HUES6 (cell line): ENCODE data around the gene CAND2.
"Not testable (repeated sequence)": the region's sequence is repeated elsewhere in the genome, so short reads cannot be mapped to it uniquely, and the experiment has no call there.

ENCODE experiments used
- H3K27ac ChIP-seq: 2 replicates; pipeline ENCODE4 v1.7.0; 2013; ENCODE audit warnings: low read depth, mild to moderate bottlenecking, low read length, inconsistent platforms
- H3K27me3 ChIP-seq: 2 replicates; pipeline ENCODE4 v1.6.1; 2013; ENCODE audit warnings: low read length; ENCODE audit not compliant: control insufficient read depth, insufficient read depth
- H3K36me3 ChIP-seq: 2 replicates; pipeline ENCODE4 v1.6.1; 2013; ENCODE audit warnings: low read length; ENCODE audit not compliant: control insufficient read depth, insufficient read depth
- H3K4me1 ChIP-seq: 2 replicates; pipeline ENCODE4 v1.6.1; 2013; ENCODE audit warnings: low read length; ENCODE audit not compliant: control insufficient read depth, insufficient read depth
- H3K4me3 ChIP-seq: 2 replicates; pipeline ENCODE4 v1.5.1; 2013; ENCODE audit warnings: low read depth, low read length
- H3K9ac ChIP-seq: one replicate; pipeline ENCODE4 v1.6.1; 2013; ENCODE audit warnings: mild to moderate bottlenecking, low read length
- H3K9me3 ChIP-seq: 2 replicates; pipeline ENCODE4 v1.6.1; 2013; ENCODE audit warnings: low read depth, low read length; ENCODE audit not compliant: control insufficient read depth, insufficient read depth

The CAND2 gene

GRCh38 chr3:12842469-12842868 is 46.0 kb downstream of the CAND2 start:
- peaks cover 15% of the 10 kb centered on the region for H3K4me1 ChIP-seq
- no peak overlapping the region for H3K4me3 ChIP-seq
- no peak overlapping the region for H3K27ac ChIP-seq
- H3K36me3 ChIP-seq, result peaks cover 36% of the 10 kb centered on the region
- H3K9ac ChIP-seq, result no peak overlapping the region
- 0 out of 2 replicates have a peak, but pooled peaks cover 2% of the 10 kb centered on the region for H3K27me3 ChIP-seq
- peaks cover 16% of the 10 kb centered on the region for H3K9me3 ChIP-seq

DNA sequence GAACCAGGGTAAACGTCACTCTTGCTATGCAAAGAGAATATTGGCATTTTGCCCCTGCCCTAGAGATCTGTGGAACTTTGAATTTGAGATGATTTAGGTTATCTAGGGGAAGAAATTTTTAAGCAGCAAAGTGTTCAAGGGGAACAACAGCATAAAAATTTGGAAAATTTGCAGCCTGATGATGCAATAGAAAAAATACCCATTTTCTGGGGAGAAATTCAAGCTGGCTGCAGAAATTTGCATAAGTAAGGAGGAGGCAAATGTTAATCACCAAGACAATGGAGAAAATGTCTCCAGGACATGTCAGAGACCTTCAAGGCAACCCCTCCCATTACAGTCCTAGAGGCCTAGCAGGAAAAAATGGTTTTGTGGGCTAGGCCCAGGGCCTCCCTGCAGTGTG is 49.3 kb downstream of the CAND2 start:
- no peaks in the 10 kb centered on the region for H3K4me1 ChIP-seq

GRCh38 chr3:12852201-12852600 is 55.7 kb downstream of the CAND2 start:
- no peaks in the 10 kb centered on the region for H3K4me1 ChIP-seq
- peaks cover 26% of the 10 kb centered on the region for H3K27me3 ChIP-seq
- peaks cover 16% of the 10 kb centered on the region for H3K9me3 ChIP-seq
- no peak overlapping the region for H3K27ac ChIP-seq
- no peak overlapping the region for H3K9ac ChIP-seq
- no peak overlapping the region for H3K4me3 ChIP-seq
- no peaks in the 10 kb centered on the region for H3K36me3 ChIP-seq

More for the DNA sequence above, 49.3 kb downstream of the CAND2 start:
- H3K27ac ChIP-seq, result no peak overlapping the region
- peaks cover 22% of the 10 kb centered on the region for H3K9me3 ChIP-seq
- H3K27me3 ChIP-seq, result 0 out of 2 replicates have a peak, but pooled peaks cover 2% of the 10 kb centered on the region
- no peak overlapping the region for H3K9ac ChIP-seq
- H3K36me3 ChIP-seq, result peaks cover 2% of the 10 kb centered on the region
- no peak overlapping the region for H3K4me3 ChIP-seq

GRCh38 chr3:12853847-12854246 is 57.4 kb downstream of the CAND2 start:
- peaks cover 13% of the 10 kb centered on the region for H3K9me3 ChIP-seq
- not testable (repeated sequence) for H3K27ac ChIP-seq, H3K4me3 ChIP-seq, H3K9ac ChIP-seq, H3K4me1 ChIP-seq, H3K36me3 ChIP-seq
- peaks cover 26% of the 10 kb centered on the region for H3K27me3 ChIP-seq

DNA sequence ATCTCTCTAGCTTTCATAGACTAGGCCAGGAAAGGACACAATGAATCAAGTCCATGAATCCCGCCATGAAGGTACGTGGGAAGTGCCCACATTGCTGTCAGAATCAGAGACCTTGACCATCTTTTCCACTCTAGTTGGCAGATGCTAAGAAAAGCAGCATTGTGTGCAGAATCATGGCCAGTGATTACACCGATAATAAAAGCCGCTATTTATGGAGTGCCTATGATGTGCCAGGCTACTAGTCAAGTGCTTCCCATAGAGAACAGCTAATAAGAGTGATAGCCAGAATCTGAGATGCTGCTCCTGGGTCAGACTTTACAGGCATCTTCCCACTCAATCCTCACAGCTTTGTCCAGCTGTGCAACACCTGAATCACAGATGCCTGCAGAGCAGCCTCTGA is 58.1 kb downstream of the CAND2 start:
- H3K9me3 ChIP-seq, result peaks cover 13% of the 10 kb centered on the region
- no peak overlapping the region for H3K4me3 ChIP-seq
- no peak overlapping the region for H3K27ac ChIP-seq
- no peaks in the 10 kb centered on the region for H3K36me3 ChIP-seq
- H3K9ac ChIP-seq, result no peak overlapping the region
- H3K27me3 ChIP-seq, result peaks cover 26% of the 10 kb centered on the region
- H3K4me1 ChIP-seq, result no peaks in the 10 kb centered on the region

DNA sequence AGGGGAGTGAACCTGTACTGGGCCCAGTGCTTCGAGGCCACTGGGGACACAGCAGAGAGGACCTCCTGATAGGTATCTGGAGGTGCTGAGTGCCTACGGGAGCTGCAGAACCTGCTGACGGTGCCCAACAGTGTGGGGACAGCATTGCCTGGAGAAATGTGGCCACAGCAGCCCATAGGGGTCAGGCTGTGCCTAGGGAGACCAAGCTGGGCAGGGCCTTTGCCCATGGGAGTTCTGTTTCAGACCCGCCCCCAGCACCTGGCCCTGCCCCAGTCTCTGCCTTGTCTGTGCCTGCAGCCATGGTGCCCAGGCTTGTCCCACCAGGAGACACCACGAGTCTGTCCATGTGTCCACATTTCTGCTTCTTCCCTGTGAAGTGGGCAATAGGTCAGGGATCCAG is 60.1 kb downstream of the CAND2 start:
- no peak overlapping the region for H3K9ac ChIP-seq
- H3K9me3 ChIP-seq, result no peaks in the 10 kb centered on the region
- no peak overlapping the region for H3K4me3 ChIP-seq
- no peaks in the 10 kb centered on the region for H3K4me1 ChIP-seq
- peaks cover 26% of the 10 kb centered on the region for H3K27me3 ChIP-seq
- H3K36me3 ChIP-seq, result no peaks in the 10 kb centered on the region
- H3K27ac ChIP-seq, result no peak overlapping the region

DNA sequence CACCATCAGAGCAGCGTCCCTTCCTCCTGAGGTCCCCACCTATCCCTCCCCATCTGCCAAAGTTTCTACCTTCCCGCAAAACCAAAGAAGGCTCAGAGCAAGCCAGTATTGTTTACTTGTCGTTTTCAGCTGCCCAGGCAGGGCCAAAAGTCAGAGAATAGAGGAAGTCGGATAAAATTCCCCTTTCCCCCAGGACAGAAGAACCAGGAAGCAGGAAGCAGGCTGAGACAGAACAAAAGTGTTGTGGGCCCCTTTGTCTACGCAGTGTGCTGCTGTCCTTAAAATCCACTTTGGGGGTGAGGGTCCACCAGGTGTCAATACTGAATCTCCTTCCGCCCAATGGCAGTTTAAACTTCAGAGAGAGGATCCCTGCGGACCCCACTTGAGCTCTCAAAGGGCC is 63.4 kb downstream of the CAND2 start:
- no peaks in the 10 kb centered on the region for H3K4me1 ChIP-seq
- H3K27me3 ChIP-seq, result peaks cover 15% of the 10 kb centered on the region
- H3K36me3 ChIP-seq, result no peaks in the 10 kb centered on the region
- H3K4me3 ChIP-seq, result no peak overlapping the region
- H3K9me3 ChIP-seq, result peaks cover under 1% of the 10 kb centered on the region; the same call in 1 of the 2 replicates
- no peak overlapping the region for H3K9ac ChIP-seq
- no peak overlapping the region for H3K27ac ChIP-seq

DNA sequence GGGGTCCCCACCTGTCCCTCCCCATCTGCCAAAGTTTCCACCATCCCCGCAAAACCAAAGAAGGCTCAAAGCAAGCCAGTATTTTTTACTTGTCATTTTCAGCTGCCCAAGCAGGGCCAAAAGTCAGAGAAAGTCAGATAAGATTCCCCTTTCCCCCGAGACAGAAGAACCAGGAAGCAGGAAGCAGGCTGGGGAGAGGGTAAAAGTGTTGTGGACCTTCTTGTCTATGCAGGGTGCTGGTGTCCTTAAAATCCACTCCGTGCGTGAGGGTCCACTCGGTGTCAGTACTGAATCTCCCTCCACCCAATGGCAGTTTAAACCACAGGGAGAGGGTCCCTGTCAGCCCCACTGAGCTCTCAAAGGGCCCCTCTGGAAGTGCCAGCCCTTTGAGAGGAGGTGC is 65.1 kb downstream of the CAND2 start:
- no peak overlapping the region for H3K4me3 ChIP-seq
- no peak overlapping the region for H3K9ac ChIP-seq
- peaks cover 7% of the 10 kb centered on the region; the same call in 1 of the 2 replicates for H3K27me3 ChIP-seq
- H3K9me3 ChIP-seq, result peaks cover 9% of the 10 kb centered on the region
- no peaks in the 10 kb centered on the region for H3K4me1 ChIP-seq
- H3K27ac ChIP-seq, result no peak overlapping the region
- no peaks in the 10 kb centered on the region for H3K36me3 ChIP-seq

GRCh38 chr3:12862387-12862786 is 65.9 kb downstream of the CAND2 start:
- H3K9me3 ChIP-seq, result peaks cover 9% of the 10 kb centered on the region
- no peak overlapping the region for H3K4me3 ChIP-seq
- no peaks in the 10 kb centered on the region for H3K4me1 ChIP-seq
- no peak overlapping the region for H3K9ac ChIP-seq
- peaks cover 7% of the 10 kb centered on the region; the same call in 1 of the 2 replicates for H3K27me3 ChIP-seq
- no peaks in the 10 kb centered on the region for H3K36me3 ChIP-seq
- no peak overlapping the region for H3K27ac ChIP-seq

DNA sequence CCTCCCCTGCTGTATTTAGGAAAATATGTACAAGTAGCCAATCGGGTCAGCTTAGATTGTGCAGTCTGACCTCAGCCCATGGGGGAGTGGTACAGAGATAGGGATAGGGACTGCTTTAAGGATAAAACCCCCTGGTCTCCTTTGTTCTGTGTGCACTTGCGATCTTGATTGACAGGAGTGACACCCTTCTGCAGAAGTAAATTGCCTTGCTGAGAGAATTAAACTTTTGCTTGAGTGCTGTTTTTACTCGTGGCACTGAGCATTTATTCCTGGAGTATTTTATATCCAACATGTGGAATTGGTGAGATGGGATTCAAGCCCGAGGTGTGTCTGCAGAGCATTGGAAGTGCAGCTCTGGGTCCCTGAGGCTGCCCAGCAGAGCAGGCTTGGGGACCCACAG is 68.8 kb downstream of the CAND2 start:
- Histone ChIP-seq H3K9ac (no peak overlapping the region), H3K4me1 (peaks cover 3% of the 10 kb centered on the region; the same call in 1 of the 2 replicates), H3K4me3 (no peak overlapping the region), H3K27ac (no peak overlapping the region), H3K9me3 (peaks cover 9% of the 10 kb centered on the region), H3K36me3 (no peaks in the 10 kb centered on the region), H3K27me3 (peaks cover 20% of the 10 kb centered on the region)

- Histone ChIP-seq H3K4me1 (peaks cover 3% of the 10 kb centered on the region; the same call in 1 of the 2 replicates), H3K36me3 (no peaks in the 10 kb centered on the region), H3K27me3 (peaks cover 33% of the 10 kb centered on the region), H3K27ac (no peak overlapping the region), H3K9ac (no peak overlapping the region), H3K9me3 (peaks cover 9% of the 10 kb centered on the region), H3K4me3 (no peak overlapping the region)
Observed at GRCh38 chr3:12866836-12867235, 70.4 kb downstream of the CAND2 start.
